ENCODE results near the gene ATP9A.
A peak's percentile ranks its signal among the peaks of the same experiment; 100 is the strongest.
"Not testable (repeated sequence)": the region's sequence is repeated elsewhere in the genome, so short reads cannot be mapped to it uniquely, and the experiment has no call there.

The ATP9A gene

GRCh38 chr20:51654495-51654894 lies 113.7 kb downstream of the ATP9A start:
- no peak for DNase-seq (ENCODE audit: low read depth)

GRCh38 chr20:51654060-51654459 lies 114.1 kb downstream of the ATP9A start:
- DNase-seq (ENCODE audit: low read depth) = no peak

GRCh38 chr20:51653226-51653625 lies 115.0 kb downstream of the ATP9A start:
- no peak for DNase-seq (ENCODE audit: low read depth)

GRCh38 chr20:51651921-51652549 lies 116.2 kb downstream of the ATP9A start:
- DNase-seq (ENCODE audit: low read depth) = no peak

GRCh38 chr20:51650685-51651134 lies 117.5 kb downstream of the ATP9A start:
- DNase-seq (ENCODE audit: low read depth) = peak; percentile 100

GRCh38 chr20:51648571-51648947 lies 119.6 kb downstream of the ATP9A start:
- DNase-seq (ENCODE audit: low read depth) = no peak

GRCh38 chr20:51647674-51648570 lies 120.3 kb downstream of the ATP9A start:
- DNase-seq (ENCODE audit: low read depth) = no peak

- not testable (repeated sequence) for DNase-seq (ENCODE audit: low read depth)
Measured at GRCh38 chr20:51643810-51644209, 124.4 kb downstream of the ATP9A start.

GRCh38 chr20:51643390-51643789 lies 124.8 kb downstream of the ATP9A start:
- DNase-seq (ENCODE audit: low read depth) = no peak

GRCh38 chr20:51641866-51642265 lies 126.3 kb downstream of the ATP9A start:
- DNase-seq (ENCODE audit: low read depth) = no peak

GRCh38 chr20:51640743-51641142 lies 127.4 kb downstream of the ATP9A start:
- no peak for DNase-seq (ENCODE audit: low read depth)

GRCh38 chr20:51639206-51639832 lies 128.9 kb downstream of the ATP9A start:
- peak; percentile 81 for DNase-seq (ENCODE audit: low read depth)

- no peak for DNase-seq (ENCODE audit: low read depth)
Measured at GRCh38 chr20:51637241-51637640, 130.9 kb downstream of the ATP9A start.

- DNase-seq (ENCODE audit: low read depth) = no peak
Measured at GRCh38 chr20:51636123-51636522, 132.1 kb downstream of the ATP9A start.

GRCh38 chr20:51635680-51636079 lies 132.5 kb downstream of the ATP9A start:
- no peak for DNase-seq (ENCODE audit: low read depth)

- DNase-seq (ENCODE audit: low read depth) = no peak
Measured at GRCh38 chr20:51634877-51635276, 133.3 kb downstream of the ATP9A start.

GRCh38 chr20:51634257-51634656 lies 133.9 kb downstream of the ATP9A start:
- DNase-seq (ENCODE audit: low read depth) = no peak

GRCh38 chr20:51633430-51633829 lies 134.8 kb downstream of the ATP9A start:
- no peak for DNase-seq (ENCODE audit: low read depth)

GRCh38 chr20:51631953-51632352 lies 136.2 kb downstream of the ATP9A start:
- no peak for DNase-seq (ENCODE audit: low read depth)

GRCh38 chr20:51631011-51631950 lies 136.9 kb downstream of the ATP9A start:
- DNase-seq (ENCODE audit: low read depth) = peak; percentile 100

GRCh38 chr20:51629399-51630058 lies 138.7 kb downstream of the ATP9A start:
- no peak for DNase-seq (ENCODE audit: low read depth)
